WTC11 (cell line): ENCODE data around the gene TNNT2. TPM values are rescaled to one million over a fixed set of nuclear protein-coding genes. Genes with fewer than 3 reads are reported as not detected.

Experiments
- ATAC-seq: fragments of 200-7000 bp; cut with Tn5 transposase; 2 replicates; pipeline ENCODE4 v1.10.0; 2021; ENCODE audit warnings: mild to moderate bottlenecking, moderate library complexity
- CTCF ChIA-PET: fragments of 300-600 bp; sonication (Branson Sonifier 250); formaldehyde crosslinking; loops from one replicate; lab custom pipeline; 2021; ENCODE audit warnings: antibody characterized with exemption; lab: Charles Lee
- POLR2A ChIA-PET: fragments of 350-600 bp; sonication (Branson Sonifier 250); formaldehyde crosslinking; loops from one replicate; lab custom pipeline; 2021; ENCODE audit warnings: antibody characterized with exemption; lab: Charles Lee
- DNase-seq: peaks from one replicate; pipeline ENCODE4 v3.0.0; 2021; ENCODE audit warnings: low spot score
- H3K27ac Mint-ChIP-seq: 2 replicates; pipeline ENCODE4 v1.8.0; 2021; ENCODE audit warnings: mixed read lengths
- H3K27me3 Mint-ChIP-seq: 2 replicates; pipeline ENCODE4 v1.8.0; 2021; ENCODE audit warnings: low read depth, mild to moderate bottlenecking, moderate library complexity, mixed read lengths
- H3K36me3 Mint-ChIP-seq: 2 replicates; pipeline ENCODE4 v1.8.0; 2021; ENCODE audit warnings: mixed read lengths
- H3K4me1 Mint-ChIP-seq: 2 replicates; pipeline ENCODE4 v1.8.0; 2022; ENCODE audit warnings: mixed read lengths
- H3K4me3 Mint-ChIP-seq: 2 replicates; pipeline ENCODE4 v1.8.0; 2021; ENCODE audit warnings: mild to moderate bottlenecking, moderate library complexity, mixed read lengths
- H3K9me3 Mint-ChIP-seq: 2 replicates; pipeline ENCODE4 v1.8.0; 2021; ENCODE audit warnings: mixed read lengths
- CTCF ChIP-seq: fragments of 200-600 bp; IDR thresholded peaks from 2 replicates; pipeline ENCODE4 v1.8.0; 2022; ENCODE audit warnings: antibody characterized with exemption
- E2F1 ChIP-seq: sonication (generic); formaldehyde crosslinking; IDR thresholded peaks from 2 replicates; pipeline ENCODE4 v1.8.0; 2022; ENCODE audit warnings: mild to moderate bottlenecking, missing genetic modification reagents
- ELF4 ChIP-seq: sonication (generic); formaldehyde crosslinking; IDR thresholded peaks from 2 replicates; pipeline ENCODE4 v1.8.1; 2022; ENCODE audit warnings: low read depth, mild to moderate bottlenecking, moderate library complexity, missing genetic modification reagents
- ESRRA ChIP-seq: sonication (generic); formaldehyde crosslinking; IDR thresholded peaks from 2 replicates; pipeline ENCODE4 v1.8.1; 2022; ENCODE audit warnings: mild to moderate bottlenecking, missing genetic modification reagents, borderline replicate concordance
- FOXJ3 ChIP-seq: sonication (generic); formaldehyde crosslinking; IDR thresholded peaks from 2 replicates; pipeline ENCODE4 v1.9.0; 2021; ENCODE audit warnings: missing genetic modification reagents, mild to moderate bottlenecking, borderline replicate concordance
- FOXP1 ChIP-seq: sonication (generic); formaldehyde crosslinking; IDR thresholded peaks from 2 replicates; pipeline ENCODE4 v1.8.0; 2022; ENCODE audit warnings: missing genetic modification reagents, mild to moderate bottlenecking, moderate library complexity, borderline replicate concordance
- GABPB1 ChIP-seq: sonication (generic); formaldehyde crosslinking; IDR thresholded peaks from 2 replicates; pipeline ENCODE4 v1.8.1; 2023; ENCODE audit warnings: mild to moderate bottlenecking, missing genetic modification reagents
- KAT7 ChIP-seq: sonication (generic); formaldehyde crosslinking; IDR thresholded peaks from 2 replicates; pipeline ENCODE4 v1.8.1; 2023; ENCODE audit warnings: missing genetic modification reagents, mild to moderate bottlenecking, borderline replicate concordance
- NFATC4 ChIP-seq: fragments of 250-450 bp; sonication (Bioruptor Pico); IDR thresholded peaks from 2 replicates; pipeline ENCODE4 v1.9.0; 2021; ENCODE audit warnings: mild to moderate bottlenecking
- NFE2L1 ChIP-seq: sonication (generic); formaldehyde crosslinking; IDR thresholded peaks from 2 replicates; pipeline ENCODE4 v1.8.1; 2023; ENCODE audit warnings: missing genetic modification reagents
- SOX15 ChIP-seq: fragments of 250-450 bp; sonication (Bioruptor Pico); IDR thresholded peaks from 2 replicates; pipeline ENCODE4 v1.9.0; 2021; ENCODE audit warnings: mild to moderate bottlenecking
- TEAD1 ChIP-seq: sonication (generic); formaldehyde crosslinking; IDR thresholded peaks from 2 replicates; pipeline ENCODE4 v1.8.0; 2022; ENCODE audit warnings: mild to moderate bottlenecking, missing genetic modification reagents
- ZNF219 ChIP-seq: sonication (generic); formaldehyde crosslinking; IDR thresholded peaks from 2 replicates; pipeline ENCODE4 v1.8.0; 2023; ENCODE audit warnings: missing genetic modification reagents, mild to moderate bottlenecking, borderline replicate concordance
- ZNF232 ChIP-seq: sonication (generic); formaldehyde crosslinking; IDR thresholded peaks from 2 replicates; pipeline ENCODE4 v1.8.0; 2022; ENCODE audit warnings: mild to moderate bottlenecking, missing genetic modification reagents
- ZNF423 ChIP-seq: fragments of 250-450 bp; sonication (Bioruptor Pico); IDR thresholded peaks from 2 replicates; pipeline ENCODE4 v2.1.2; 2022; ENCODE audit warnings: mild to moderate bottlenecking, moderate library complexity
- total RNA-seq: library from RNA; stranded (reverse); gene quantifications from 3 replicates; pipeline ENCODE4 v1.2.3, GENCODE V29; 2021
- TF ChIP-seq, protein P1 (sequence below): fragments of 250-450 bp; sonication (Bioruptor Pico); IDR thresholded peaks from 2 replicates; pipeline ENCODE4 v2.1.2; 2022; ENCODE audit warnings: mild to moderate bottlenecking, moderate library complexity
- TF ChIP-seq, protein P2 (sequence below): sonication (generic); formaldehyde crosslinking; IDR thresholded peaks from 2 replicates; pipeline ENCODE4 v1.8.1; 2023; ENCODE audit warnings: mild to moderate bottlenecking, moderate library complexity, missing genetic modification reagents
- TF ChIP-seq, protein P3 (sequence below): sonication (generic); formaldehyde crosslinking; IDR thresholded peaks from 2 replicates; pipeline ENCODE4 v1.8.1; 2023; ENCODE audit warnings: mild to moderate bottlenecking, missing genetic modification reagents, borderline replicate concordance
- TF ChIP-seq, protein P4 (sequence below): sonication (generic); formaldehyde crosslinking; IDR thresholded peaks from 2 replicates; pipeline ENCODE4 v1.8.1; 2022; ENCODE audit warnings: low read depth, missing genetic modification reagents, borderline replicate concordance
- TF ChIP-seq, protein P5 (sequence below): sonication (generic); formaldehyde crosslinking; IDR thresholded peaks from 2 replicates; pipeline ENCODE4 v1.8.0; 2022; ENCODE audit warnings: mild to moderate bottlenecking, missing genetic modification reagents
- TF ChIP-seq, protein P6 (sequence below): sonication (generic); formaldehyde crosslinking; conservative IDR thresholded peaks from 2 replicates; pipeline ENCODE4 v1.8.1; 2022; ENCODE audit warnings: mild to moderate bottlenecking, missing genetic modification reagents

TNNT2 gene
- total RNA-seq, 1 experiment from 2014 or later, result 6.1 TPM

- TF ChIP-seq, protein P1, sequence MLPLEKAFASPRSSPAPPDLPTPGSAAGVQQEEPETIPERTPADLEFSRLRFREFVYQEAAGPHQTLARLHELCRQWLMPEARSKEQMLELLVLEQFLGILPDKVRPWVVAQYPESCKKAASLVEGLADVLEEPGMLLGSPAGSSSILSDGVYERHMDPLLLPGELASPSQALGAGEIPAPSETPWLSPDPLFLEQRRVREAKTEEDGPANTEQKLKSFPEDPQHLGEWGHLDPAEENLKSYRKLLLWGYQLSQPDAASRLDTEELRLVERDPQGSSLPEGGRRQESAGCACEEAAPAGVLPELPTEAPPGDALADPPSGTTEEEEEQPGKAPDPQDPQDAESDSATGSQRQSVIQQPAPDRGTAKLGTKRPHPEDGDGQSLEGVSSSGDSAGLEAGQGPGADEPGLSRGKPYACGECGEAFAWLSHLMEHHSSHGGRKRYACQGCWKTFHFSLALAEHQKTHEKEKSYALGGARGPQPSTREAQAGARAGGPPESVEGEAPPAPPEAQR (CRISPR knock-in tag), result no peak
- no peak for TF ChIP-seq NFATC4 (CRISPR knock-in tag)
- TF ChIP-seq, protein P2, sequence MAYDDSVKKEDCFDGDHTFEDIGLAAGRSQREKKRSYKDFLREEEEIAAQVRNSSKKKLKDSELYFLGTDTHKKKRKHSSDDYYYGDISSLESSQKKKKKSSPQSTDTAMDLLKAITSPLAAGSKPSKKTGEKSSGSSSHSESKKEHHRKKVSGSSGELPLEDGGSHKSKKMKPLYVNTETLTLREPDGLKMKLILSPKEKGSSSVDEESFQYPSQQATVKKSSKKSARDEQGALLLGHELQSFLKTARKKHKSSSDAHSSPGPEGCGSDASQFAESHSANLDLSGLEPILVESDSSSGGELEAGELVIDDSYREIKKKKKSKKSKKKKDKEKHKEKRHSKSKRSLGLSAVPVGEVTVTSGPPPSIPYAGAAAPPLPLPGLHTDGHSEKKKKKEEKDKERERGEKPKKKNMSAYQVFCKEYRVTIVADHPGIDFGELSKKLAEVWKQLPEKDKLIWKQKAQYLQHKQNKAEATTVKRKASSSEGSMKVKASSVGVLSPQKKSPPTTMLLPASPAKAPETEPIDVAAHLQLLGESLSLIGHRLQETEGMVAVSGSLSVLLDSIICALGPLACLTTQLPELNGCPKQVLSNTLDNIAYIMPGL (CRISPR knock-in tag), result no peak
- TF ChIP-seq, protein P3, sequence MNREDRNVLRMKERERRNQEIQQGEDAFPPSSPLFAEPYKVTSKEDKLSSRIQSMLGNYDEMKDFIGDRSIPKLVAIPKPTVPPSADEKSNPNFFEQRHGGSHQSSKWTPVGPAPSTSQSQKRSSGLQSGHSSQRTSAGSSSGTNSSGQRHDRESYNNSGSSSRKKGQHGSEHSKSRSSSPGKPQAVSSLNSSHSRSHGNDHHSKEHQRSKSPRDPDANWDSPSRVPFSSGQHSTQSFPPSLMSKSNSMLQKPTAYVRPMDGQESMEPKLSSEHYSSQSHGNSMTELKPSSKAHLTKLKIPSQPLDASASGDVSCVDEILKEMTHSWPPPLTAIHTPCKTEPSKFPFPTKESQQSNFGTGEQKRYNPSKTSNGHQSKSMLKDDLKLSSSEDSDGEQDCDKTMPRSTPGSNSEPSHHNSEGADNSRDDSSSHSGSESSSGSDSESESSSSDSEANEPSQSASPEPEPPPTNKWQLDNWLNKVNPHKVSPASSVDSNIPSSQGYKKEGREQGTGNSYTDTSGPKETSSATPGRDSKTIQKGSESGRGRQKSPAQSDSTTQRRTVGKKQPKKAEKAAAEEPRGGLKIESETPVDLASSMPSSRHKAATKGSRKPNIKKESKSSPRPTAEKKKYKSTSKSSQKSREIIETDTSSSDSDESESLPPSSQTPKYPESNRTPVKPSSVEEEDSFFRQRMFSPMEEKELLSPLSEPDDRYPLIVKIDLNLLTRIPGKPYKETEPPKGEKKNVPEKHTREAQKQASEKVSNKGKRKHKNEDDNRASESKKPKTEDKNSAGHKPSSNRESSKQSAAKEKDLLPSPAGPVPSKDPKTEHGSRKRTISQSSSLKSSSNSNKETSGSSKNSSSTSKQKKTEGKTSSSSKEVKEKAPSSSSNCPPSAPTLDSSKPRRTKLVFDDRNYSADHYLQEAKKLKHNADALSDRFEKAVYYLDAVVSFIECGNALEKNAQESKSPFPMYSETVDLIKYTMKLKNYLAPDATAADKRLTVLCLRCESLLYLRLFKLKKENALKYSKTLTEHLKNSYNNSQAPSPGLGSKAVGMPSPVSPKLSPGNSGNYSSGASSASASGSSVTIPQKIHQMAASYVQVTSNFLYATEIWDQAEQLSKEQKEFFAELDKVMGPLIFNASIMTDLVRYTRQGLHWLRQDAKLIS (CRISPR knock-in tag), result no peak
- TF ChIP-seq, protein P4, sequence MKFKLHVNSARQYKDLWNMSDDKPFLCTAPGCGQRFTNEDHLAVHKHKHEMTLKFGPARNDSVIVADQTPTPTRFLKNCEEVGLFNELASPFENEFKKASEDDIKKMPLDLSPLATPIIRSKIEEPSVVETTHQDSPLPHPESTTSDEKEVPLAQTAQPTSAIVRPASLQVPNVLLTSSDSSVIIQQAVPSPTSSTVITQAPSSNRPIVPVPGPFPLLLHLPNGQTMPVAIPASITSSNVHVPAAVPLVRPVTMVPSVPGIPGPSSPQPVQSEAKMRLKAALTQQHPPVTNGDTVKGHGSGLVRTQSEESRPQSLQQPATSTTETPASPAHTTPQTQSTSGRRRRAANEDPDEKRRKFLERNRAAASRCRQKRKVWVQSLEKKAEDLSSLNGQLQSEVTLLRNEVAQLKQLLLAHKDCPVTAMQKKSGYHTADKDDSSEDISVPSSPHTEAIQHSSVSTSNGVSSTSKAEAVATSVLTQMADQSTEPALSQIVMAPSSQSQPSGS, result no peak
- TF ChIP-seq ESRRA, result no peak
- TF ChIP-seq ZNF423 (CRISPR knock-in tag), result no peak
Observed at GRCh38 chr1:201369209-201369608, 8.3 kb downstream of the TNNT2 start (continued).

- DNase-seq, result no peak
- Mint-ChIP-seq H3K27ac (no peak overlapping the region), H3K9me3 (no peaks in the 10 kb centered on the region), H3K27me3 (peaks cover 3% of the 10 kb centered on the region; the same call in 1 of the 2 replicates)
- TF ChIP-seq GABPB1 (CRISPR knock-in tag), result no peak
- TF ChIP-seq TEAD1 (CRISPR knock-in tag), result no peak
- TF ChIP-seq ZNF232 (CRISPR knock-in tag), result no peak
- no peak for TF ChIP-seq ZNF219
- TF ChIP-seq CTCF, result no peak
- TF ChIP-seq ZNF423 (CRISPR knock-in tag), result no peak
- no peak for TF ChIP-seq KAT7 (CRISPR knock-in tag)
- TF ChIP-seq SOX15 (CRISPR knock-in tag), result no peak
- no peak for TF ChIP-seq ELF4 (CRISPR knock-in tag)
- TF ChIP-seq, protein P4, result no peak
- TF ChIP-seq NFE2L1, result no peak
- TF ChIP-seq, protein P5, sequence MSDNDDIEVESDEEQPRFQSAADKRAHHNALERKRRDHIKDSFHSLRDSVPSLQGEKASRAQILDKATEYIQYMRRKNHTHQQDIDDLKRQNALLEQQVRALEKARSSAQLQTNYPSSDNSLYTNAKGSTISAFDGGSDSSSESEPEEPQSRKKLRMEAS, result no peak
- TF ChIP-seq FOXP1, result no peak
- no peak for TF ChIP-seq E2F1 (CRISPR knock-in tag)
- TF ChIP-seq FOXJ3 (CRISPR knock-in tag), result no peak
- TF ChIP-seq, protein P2 (CRISPR knock-in tag), result no peak
- TF ChIP-seq, protein P6, sequence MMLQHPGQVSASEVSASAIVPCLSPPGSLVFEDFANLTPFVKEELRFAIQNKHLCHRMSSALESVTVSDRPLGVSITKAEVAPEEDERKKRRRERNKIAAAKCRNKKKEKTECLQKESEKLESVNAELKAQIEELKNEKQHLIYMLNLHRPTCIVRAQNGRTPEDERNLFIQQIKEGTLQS (CRISPR knock-in tag), result no peak
- TF ChIP-seq, all 79 proteins: peak for 0
- H3K4me1 Mint-ChIP-seq, result peaks cover 14% of the 10 kb centered on the region
- H3K4me3 Mint-ChIP-seq, result no peak overlapping the region
- no peak for ATAC-seq
- H3K36me3 Mint-ChIP-seq, result no peaks in the 10 kb centered on the region
- CTCF ChIA-PET, result interaction anchor here (1.2 to 1.4 kb wide), 2 partner anchors 81 to 146 kb away, joined by 3 read pairs; no protein-coding TSS in a partner anchor
- POLR2A ChIA-PET, result no interaction called here
Observed at GRCh38 chr1:201366696-201367095, 10.8 kb downstream of the TNNT2 start.
